ENCODE results near the gene DHRS1.

Gene DHRS1

DNA sequence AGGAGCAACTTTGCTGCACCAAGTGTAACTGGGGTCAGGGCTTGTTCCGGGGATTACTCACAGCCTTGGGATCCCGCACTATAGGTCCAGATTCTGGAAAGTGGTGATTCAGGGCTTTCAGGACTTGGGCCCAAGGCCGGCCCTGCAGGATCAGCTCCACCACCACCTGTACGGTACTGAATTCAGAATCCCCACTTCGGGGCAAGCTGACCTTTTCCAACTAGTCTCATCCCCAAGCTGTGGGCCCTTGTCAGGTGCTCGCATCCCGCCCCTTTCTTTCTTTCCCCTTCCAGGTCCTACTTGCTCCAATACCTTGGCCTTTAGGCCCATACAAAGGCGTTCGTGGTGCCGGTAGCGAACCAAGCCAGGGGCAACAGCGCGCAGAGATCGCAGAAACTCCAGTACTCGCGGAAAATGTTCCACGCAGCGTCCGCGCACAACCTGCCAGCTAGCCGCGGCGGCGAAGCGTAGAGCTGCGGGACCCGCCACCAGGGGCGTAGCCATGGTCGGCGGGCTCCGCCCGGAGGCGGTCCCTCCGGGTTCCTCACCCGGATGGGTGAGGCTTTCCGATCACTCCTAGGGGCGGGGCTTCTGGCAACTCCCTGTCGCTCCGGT, 57.6 kb downstream of the DHRS1 start:
- DNase-seq: peak; percentile 95

Data from kidney glomerular epithelial cell (primary cell).